ES-I3 (cell line): ENCODE data around the gene LIX1L.

Experiments used
- H3K36me3 ChIP-seq: 2 replicates; pipeline ENCODE4 v1.6.1; 2013; ENCODE audit warnings: mild to moderate bottlenecking, low read length, control low read depth, moderate library complexity; ENCODE audit not compliant: insufficient read depth
- H3K4me1 ChIP-seq: 2 replicates; pipeline ENCODE4 v1.6.1; 2013; ENCODE audit warnings: mild to moderate bottlenecking, control low read depth, low read length; ENCODE audit not compliant: insufficient read depth
- H3K9ac ChIP-seq: 2 replicates; pipeline ENCODE4 v1.6.1; 2013; ENCODE audit warnings: low read depth, mild to moderate bottlenecking, low read length, moderate library complexity
- H3K9me3 ChIP-seq: 2 replicates; pipeline ENCODE4 v1.6.1; 2013; ENCODE audit warnings: mild to moderate bottlenecking, low read length, moderate library complexity; ENCODE audit not compliant: control insufficient read depth, insufficient read depth

The LIX1L gene

GRCh38 chr1:145991735-145992412, 34.1 kb upstream of the LIX1L start:
- no peaks in the 10 kb centered on the region for H3K9me3 ChIP-seq
- peaks cover 11% of the 10 kb centered on the region; the same call in 1 of the 2 replicates for H3K4me1 ChIP-seq
- no peak overlapping the region for H3K9ac ChIP-seq
- H3K36me3 ChIP-seq, result peaks cover 40% of the 10 kb centered on the region

- Histone ChIP-seq H3K36me3 (peaks cover 33% of the 10 kb centered on the region), H3K9me3 (no peaks in the 10 kb centered on the region), H3K9ac (no peak overlapping the region), H3K4me1 (peaks cover 21% of the 10 kb centered on the region)
Measured at GRCh38 chr1:145990249-145990855, 32.5 kb upstream of the LIX1L start.

- Histone ChIP-seq H3K36me3 (peaks cover 18% of the 10 kb centered on the region), H3K9me3 (no peaks in the 10 kb centered on the region), H3K4me1 (peaks cover 28% of the 10 kb centered on the region), H3K9ac (no peak overlapping the region)
Measured at GRCh38 chr1:145988773-145989172, 31.0 kb upstream of the LIX1L start.

GRCh38 chr1:145987926-145988325, 30.1 kb upstream of the LIX1L start:
- H3K9ac ChIP-seq, result no peak overlapping the region
- H3K4me1 ChIP-seq, result peaks cover 28% of the 10 kb centered on the region
- H3K36me3 ChIP-seq, result peaks cover 9% of the 10 kb centered on the region
- no peaks in the 10 kb centered on the region for H3K9me3 ChIP-seq

DNA sequence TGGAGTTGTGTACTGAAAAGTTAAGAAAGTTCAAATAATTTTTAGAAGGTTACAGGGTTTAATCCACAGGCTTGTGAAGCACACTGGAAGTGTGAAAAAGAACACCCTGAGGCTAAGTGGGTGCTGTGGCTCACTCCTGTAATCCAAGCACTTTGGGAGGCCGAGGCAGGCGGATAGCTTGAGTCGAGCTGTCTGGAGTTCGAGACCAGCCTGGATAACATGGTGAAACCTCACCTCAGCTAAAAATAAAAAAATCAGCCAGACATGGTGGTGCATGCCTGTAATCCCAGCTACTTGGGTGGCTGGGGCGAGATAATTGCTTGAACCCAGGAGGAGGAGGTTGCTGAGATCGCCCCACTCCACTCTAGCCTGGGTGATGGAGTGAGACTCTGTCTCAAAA, 28.7 kb upstream of the LIX1L start:
- no peaks in the 10 kb centered on the region for H3K9me3 ChIP-seq
- no peak overlapping the region for H3K9ac ChIP-seq
- H3K4me1 ChIP-seq, result peaks cover 36% of the 10 kb centered on the region
- no peaks in the 10 kb centered on the region for H3K36me3 ChIP-seq

GRCh38 chr1:145985502-145986439, 28.0 kb upstream of the LIX1L start:
- Histone ChIP-seq H3K9ac (no peak overlapping the region), H3K36me3 (no peaks in the 10 kb centered on the region), H3K4me1 (peaks cover 35% of the 10 kb centered on the region), H3K9me3 (no peaks in the 10 kb centered on the region)

- Histone ChIP-seq H3K4me1 (peaks cover 36% of the 10 kb centered on the region), H3K9ac (no peak overlapping the region), H3K36me3 (no peaks in the 10 kb centered on the region), H3K9me3 (no peaks in the 10 kb centered on the region)
Measured at GRCh38 chr1:145985129-145985501, 27.3 kb upstream of the LIX1L start.

GRCh38 chr1:145983960-145984830, 26.4 kb upstream of the LIX1L start:
- Histone ChIP-seq H3K9ac (no peak overlapping the region), H3K36me3 (no peaks in the 10 kb centered on the region), H3K4me1 (peaks cover 43% of the 10 kb centered on the region), H3K9me3 (no peaks in the 10 kb centered on the region)

DNA sequence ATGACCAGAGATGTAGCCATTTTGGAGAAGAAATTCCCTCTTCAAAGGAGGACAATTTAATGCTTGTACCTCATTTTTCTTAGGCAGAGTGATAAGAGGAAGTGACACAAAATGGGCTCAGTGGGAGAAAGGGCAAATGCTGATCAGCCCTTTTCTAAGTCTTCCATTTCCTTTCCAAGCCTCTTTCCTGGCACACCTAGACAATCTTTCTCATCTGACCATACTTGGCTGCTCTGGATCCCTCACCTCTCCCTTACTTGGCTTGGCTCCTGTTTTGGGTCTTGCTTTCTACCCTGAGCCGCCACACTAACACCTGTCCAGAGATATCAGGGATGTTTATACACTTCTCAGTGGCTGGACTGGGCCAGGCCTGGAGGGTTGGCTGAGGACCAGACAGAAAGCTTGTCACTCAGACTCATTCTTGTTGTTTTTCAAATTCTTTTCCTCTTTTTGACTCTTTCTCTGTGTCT, 25.4 kb upstream of the LIX1L start:
- H3K4me1 ChIP-seq, result peaks cover 52% of the 10 kb centered on the region
- H3K9me3 ChIP-seq, result no peaks in the 10 kb centered on the region
- no peaks in the 10 kb centered on the region for H3K36me3 ChIP-seq
- H3K9ac ChIP-seq, result no peak overlapping the region

DNA sequence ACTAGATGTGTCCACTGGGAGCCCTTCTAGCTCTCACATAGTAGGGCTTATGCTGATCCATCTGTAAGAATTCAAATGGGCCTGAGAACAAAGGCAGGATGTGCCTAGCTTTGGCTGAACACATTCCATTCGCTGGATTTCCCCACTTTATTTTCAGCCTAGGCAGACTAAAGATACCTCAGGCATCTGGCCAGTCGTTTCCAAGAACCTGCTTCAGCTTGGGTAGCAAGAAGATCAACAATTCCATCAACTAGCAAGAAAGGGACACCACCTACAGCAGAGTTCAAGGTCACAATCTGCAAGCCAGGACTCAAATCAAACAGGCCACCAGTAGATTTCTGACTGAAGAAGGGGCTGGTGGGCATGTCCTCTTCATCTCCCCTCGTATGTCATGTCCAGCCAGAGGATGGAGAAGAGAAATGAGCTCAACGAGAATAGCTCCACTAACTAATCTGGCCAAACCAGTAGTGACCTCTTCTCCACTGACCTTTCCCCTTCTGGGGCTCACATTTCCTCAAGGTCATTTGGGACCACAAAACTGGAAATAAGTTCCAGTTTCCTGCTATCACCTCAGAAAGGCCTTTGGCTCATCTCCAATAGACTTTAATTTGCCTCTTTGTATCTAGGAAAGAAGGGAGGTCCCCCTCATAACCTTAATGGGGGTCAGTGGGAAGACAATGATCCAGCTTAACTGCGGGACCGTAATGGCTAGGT, 24.4 kb upstream of the LIX1L start:
- H3K36me3 ChIP-seq, result no peaks in the 10 kb centered on the region

GRCh38 chr1:145980457-145980994, 22.7 kb upstream of the LIX1L start:
- peaks cover 50% of the 10 kb centered on the region for H3K4me1 ChIP-seq
- no peak overlapping the region for H3K9ac ChIP-seq
- no peaks in the 10 kb centered on the region for H3K9me3 ChIP-seq
- no peaks in the 10 kb centered on the region for H3K36me3 ChIP-seq

More for the DNA sequence above, 24.4 kb upstream of the LIX1L start:
- H3K9ac ChIP-seq, result no peak overlapping the region
- H3K9me3 ChIP-seq, result no peaks in the 10 kb centered on the region
- H3K4me1 ChIP-seq, result peaks cover 59% of the 10 kb centered on the region

- peaks cover 44% of the 10 kb centered on the region for H3K4me1 ChIP-seq
- H3K9ac ChIP-seq, result peak overlapping the region; percentile 19; the same call in 1 of the 2 replicates
- no peaks in the 10 kb centered on the region for H3K9me3 ChIP-seq
- no peaks in the 10 kb centered on the region for H3K36me3 ChIP-seq
Measured at GRCh38 chr1:145979746-145980456, 22.1 kb upstream of the LIX1L start.
